Stimulated activated CD4-positive, alpha-beta T cell treated with anti-CD3 and anti-CD28 coated beads, Interleukin-12 subunit alpha, Interleukin-12 subunit beta, amount 100 ng/mL, for 24 hours (primary cell): Measurements from ENCODE around the gene LRP2.

ENCODE experiments used
- DNase-seq, 2 experiments: peaks; one replicate each; pipeline ENCODE4 v3.0.0-alpha.2; 2020; ENCODE audit warnings: low read depth in 2 of 2

LRP2 gene

GRCh38 chr2:169247211-169247610 lies 115.1 kb downstream of the LRP2 start:
- DNase-seq = no peak

GRCh38 chr2:169240405-169240804 lies 121.9 kb downstream of the LRP2 start:
- DNase-seq = no peak

- no peak for DNase-seq
These were observed 124.4 kb downstream of the LRP2 start for GRCh38 chr2:169237939-169238338.

GRCh38 chr2:169237286-169237685 lies 125.0 kb downstream of the LRP2 start:
- DNase-seq = no peak

GRCh38 chr2:169232551-169233154 lies 129.7 kb downstream of the LRP2 start:
- no peak for DNase-seq

- no peak for DNase-seq
These were observed 132.1 kb downstream of the LRP2 start for GRCh38 chr2:169230204-169230603.

DNA sequence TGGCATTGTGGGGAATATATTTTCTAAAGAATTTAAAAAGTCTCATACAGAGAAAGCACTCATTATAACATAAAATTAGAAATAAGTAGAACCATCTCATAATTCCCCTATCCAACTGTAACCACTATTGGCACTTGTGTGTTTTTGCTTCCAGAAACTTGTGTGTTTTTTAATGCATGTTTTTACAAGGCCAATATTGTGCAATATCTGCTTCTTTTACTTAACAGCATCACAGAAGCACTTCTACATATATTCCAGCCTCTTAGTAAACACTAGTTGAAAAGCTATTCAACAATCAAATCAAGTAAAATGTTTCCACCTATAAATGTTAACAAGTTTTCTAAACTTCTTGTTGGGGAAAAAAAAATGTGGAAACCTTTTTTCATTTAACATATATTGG lies 132.7 kb downstream of the LRP2 start:
- DNase-seq = no peak

DNA sequence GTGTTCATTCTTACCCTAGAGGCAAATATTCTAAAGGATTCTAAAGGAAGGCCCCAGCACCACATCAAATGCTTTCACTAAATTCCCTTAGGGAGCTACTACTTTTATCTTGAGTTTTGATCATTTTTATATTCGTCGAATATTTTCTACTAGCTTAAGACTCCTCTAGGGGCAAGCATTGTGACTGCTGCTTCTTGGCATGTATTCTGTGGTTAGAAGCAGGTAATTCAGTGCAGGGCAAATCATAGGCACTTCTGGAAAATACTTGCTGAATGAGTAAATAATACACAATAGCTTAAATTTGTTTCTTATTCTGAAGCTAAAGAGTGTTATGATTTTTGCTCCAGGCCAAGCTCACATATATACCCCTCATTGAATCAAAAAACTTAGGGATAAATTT lies 136.4 kb downstream of the LRP2 start:
- DNase-seq = no peak

DNA sequence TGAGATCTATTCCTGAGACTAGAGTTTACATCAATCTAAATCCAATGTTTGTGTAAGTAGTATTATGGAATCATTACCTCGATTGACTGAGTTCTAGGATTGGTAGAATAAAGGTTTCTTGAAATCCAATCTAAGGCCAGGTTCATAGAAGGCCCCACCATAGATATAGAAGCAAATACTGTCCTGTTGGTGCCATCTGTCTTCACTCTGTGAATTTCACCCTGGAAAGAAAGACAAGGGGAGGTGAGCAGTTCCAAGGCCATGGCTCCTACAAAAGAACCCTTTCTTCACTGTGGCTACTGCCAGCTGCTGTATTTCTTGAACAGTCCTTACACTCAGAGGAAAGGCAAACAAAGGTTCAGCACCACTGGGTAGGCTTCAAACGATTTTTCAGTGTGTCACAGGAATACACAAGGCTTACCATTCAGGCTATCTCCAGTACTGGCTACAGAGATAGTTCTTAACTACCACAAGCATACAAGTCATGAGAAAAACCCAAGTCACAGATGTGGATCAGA lies 137.0 kb downstream of the LRP2 start:
- DNase-seq = no peak

DNA sequence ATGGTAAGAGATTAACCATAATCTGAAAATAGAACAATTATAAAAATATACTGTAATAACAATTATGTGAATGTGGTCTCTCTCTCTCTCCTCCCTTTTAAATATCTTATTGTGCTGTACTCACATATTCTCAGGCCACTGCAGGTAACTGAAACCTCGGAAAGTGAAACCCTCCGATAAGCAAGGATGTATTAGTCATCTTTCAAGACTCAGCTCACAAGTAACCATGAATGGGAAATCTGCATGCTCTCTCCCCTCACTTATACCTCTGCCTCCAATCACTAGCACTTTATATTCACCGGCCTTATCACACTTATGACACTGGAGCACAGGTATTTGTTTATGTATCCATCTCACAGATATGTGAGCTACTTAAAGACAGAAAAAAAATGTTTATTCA lies 139.7 kb downstream of the LRP2 start:
- DNase-seq = no peak

- no peak for DNase-seq
These were observed 140.5 kb downstream of the LRP2 start for GRCh38 chr2:169221745-169222369.

- DNase-seq = no peak
These were observed 151.4 kb downstream of the LRP2 start for GRCh38 chr2:169210917-169211316.

DNA sequence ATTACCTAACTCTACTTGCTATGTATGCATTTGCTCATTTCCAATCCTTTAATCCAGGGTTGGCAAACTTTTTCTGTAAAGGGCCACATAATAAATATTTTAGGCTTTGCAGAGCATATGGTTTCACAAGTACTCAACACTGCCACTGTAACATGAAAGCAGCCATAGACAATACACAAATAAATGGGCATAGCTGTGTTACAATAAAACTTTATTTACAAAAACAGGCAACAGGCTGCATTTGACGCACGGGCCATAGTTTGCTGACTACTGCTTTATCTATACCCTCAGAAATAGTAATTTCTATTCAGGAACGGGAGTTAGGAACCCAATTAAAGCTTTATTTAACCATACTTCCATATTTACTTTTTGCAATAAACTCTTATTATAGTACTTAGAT lies 154.3 kb downstream of the LRP2 start:
- DNase-seq = no peak

DNA sequence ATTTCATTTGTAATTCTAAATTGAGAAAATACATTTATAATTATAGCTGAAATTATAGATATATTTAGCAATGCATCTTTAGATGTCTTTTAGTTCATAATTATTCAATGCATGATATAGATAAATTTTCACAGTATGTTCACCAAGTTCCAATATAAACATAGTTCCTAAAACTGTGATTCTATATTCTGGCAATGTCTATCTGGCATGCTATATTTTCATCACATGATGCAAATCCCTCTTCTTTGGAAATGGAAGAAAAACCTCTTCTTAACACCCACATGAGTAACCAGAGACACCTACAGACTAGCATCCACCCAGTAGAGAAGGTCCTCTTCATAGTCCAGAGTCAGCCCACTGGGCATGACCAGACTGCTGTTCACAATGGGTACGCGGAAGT lies 157.2 kb downstream of the LRP2 start:
- no peak for DNase-seq

DNA sequence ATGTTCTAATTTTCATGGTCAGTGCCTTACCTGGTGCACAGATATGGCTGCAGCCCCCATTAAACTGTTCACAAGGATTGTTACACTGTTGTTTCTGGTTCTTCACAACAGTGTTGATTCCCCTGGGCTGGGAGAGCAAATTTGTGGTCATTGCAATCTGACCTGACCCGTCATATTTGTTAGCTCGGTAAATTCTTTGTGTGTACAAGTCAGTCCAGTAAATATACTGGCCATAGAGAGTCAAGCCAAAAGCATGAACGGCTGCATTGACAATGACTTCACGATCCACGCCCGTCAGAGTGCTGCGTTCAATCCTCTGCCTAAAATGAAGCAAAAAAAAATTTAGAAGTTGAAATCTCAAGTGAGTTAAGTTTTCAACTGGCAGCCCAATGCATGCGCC lies 158.4 kb downstream of the LRP2 start:
- DNase-seq = no peak

GRCh38 chr2:169200756-169201155 lies 161.6 kb downstream of the LRP2 start:
- no peak for DNase-seq

GRCh38 chr2:169193618-169194017 lies 168.7 kb downstream of the LRP2 start:
- DNase-seq = no peak

GRCh38 chr2:169190197-169190775 lies 172.0 kb downstream of the LRP2 start:
- DNase-seq = no peak

- no peak for DNase-seq
These were observed 173.2 kb downstream of the LRP2 start for GRCh38 chr2:169189132-169189531.

GRCh38 chr2:169185711-169186110 lies 176.6 kb downstream of the LRP2 start:
- DNase-seq = no peak

DNA sequence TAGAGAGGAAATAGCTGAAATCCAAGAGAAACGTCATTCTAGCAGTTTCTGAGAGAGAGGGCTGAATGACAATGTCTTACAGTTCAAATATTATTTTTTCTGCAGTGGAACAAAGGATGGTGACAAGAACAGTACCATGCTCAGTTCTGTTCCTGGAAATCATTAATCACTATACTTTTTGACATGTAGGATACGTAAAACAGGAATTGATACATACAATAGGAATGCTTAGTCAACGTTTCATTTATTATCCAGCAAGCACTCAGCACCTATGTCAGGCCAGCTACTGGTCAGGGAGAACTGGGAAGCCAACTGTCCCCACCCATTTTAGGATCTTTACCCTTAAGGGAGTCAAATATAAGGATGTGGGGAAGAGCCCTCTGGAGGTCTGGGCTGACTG lies 178.3 kb downstream of the LRP2 start:
- no peak for DNase-seq

DNA sequence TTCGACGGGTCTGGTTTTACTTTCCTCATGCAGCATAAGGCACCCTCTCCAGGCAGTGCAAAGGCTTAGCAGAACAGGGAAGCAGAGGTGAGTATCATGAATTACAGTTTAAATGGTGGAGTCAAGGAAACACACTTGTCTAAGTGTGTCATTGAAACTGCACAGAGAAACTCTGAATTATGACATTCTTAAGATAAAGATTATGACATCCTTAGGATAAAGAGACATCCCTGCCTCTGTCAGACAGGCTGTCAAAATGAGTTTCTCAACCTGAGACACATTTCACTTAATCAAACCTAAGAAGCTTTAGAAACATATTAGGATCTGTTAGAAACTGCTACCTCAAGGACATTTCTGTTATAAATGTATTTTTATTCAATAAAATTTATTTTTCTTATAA lies 179.8 kb downstream of the LRP2 start:
- DNase-seq = no peak

- no peak for DNase-seq
These were observed 183.4 kb downstream of the LRP2 start for GRCh38 chr2:169178804-169179390.
